ENCODE data around the gene RREB1.

Gene RREB1

GRCh38 chr6:7283676-7284075 is 175.9 kb downstream of the RREB1 start:
- H3K9me2 ChIP-seq (replicated peaks; ENCODE audit: control insufficient read depth, low read length) = no peaks in the 10 kb centered on the region
- H3K9me3 ChIP-seq (ENCODE audit: control insufficient read depth, insufficient read depth, low read length) = no peaks in the 10 kb centered on the region
- H3K27me3 ChIP-seq (ENCODE audit: control insufficient read depth, low read length) = no peaks in the 10 kb centered on the region
- TF ChIP-seq CTCF (IDR thresholded peaks at IDR 0.05; ENCODE audit: low read depth, low read length, poor library complexity, severe bottlenecking) (no peak), EZH2phosphoT487 (IDR thresholded peaks at IDR 0.05; ENCODE audit: borderline replicate concordance, low read length) (no peak)
- H3K36me3 ChIP-seq (ENCODE audit: control insufficient read depth, low read length) = peaks cover 42% of the 10 kb centered on the region
- H3K4me1 ChIP-seq (ENCODE audit: control insufficient read depth, low read length) = peaks cover 5% of the 10 kb centered on the region
- no peaks in the 10 kb centered on the region for H3K79me2 ChIP-seq (ENCODE audit: control insufficient read depth, low read length)
- no peak overlapping the region for H3K27ac ChIP-seq (ENCODE audit: low read depth, low read length)
- H3K4me2 ChIP-seq (ENCODE audit: low read length) = no peak overlapping the region
- no peak overlapping the region for H3K4me3 ChIP-seq (ENCODE audit: low read length)
- H4K20me1 ChIP-seq (ENCODE audit: control insufficient read depth, insufficient read depth, low read depth, low read length) = no peaks in the 10 kb centered on the region
- H3F3A ChIP-seq (ENCODE audit: control insufficient read depth, insufficient read depth) = peaks cover 14% of the 10 kb centered on the region

GRCh38 chr6:7285416-7285815 is 177.7 kb downstream of the RREB1 start:
- Histone ChIP-seq H3K36me3 (ENCODE audit: control insufficient read depth, low read length) (peaks cover 60% of the 10 kb centered on the region), H3K79me2 (ENCODE audit: control insufficient read depth, low read length) (no peaks in the 10 kb centered on the region), H3K4me3 (ENCODE audit: low read length) (no peak overlapping the region), H3K27me3 (ENCODE audit: control insufficient read depth, low read length) (no peaks in the 10 kb centered on the region), H3K4me2 (ENCODE audit: low read length) (no peak overlapping the region), H3K9me3 (ENCODE audit: control insufficient read depth, insufficient read depth, low read length) (no peaks in the 10 kb centered on the region), H4K20me1 (ENCODE audit: control insufficient read depth, insufficient read depth, low read depth, low read length) (no peaks in the 10 kb centered on the region), H3K4me1 (ENCODE audit: control insufficient read depth, low read length) (peaks cover 3% of the 10 kb centered on the region; the same call in 1 of the 2 replicates), H3K27ac (ENCODE audit: low read depth, low read length) (no peak overlapping the region), H3K9me2 (replicated peaks; ENCODE audit: control insufficient read depth, low read length) (no peaks in the 10 kb centered on the region), H3F3A (ENCODE audit: control insufficient read depth, insufficient read depth) (peaks cover 7% of the 10 kb centered on the region; the same call in 1 of the 2 replicates)
- no peak for TF ChIP-seq CTCF (IDR thresholded peaks at IDR 0.05; ENCODE audit: low read depth, low read length, poor library complexity, severe bottlenecking)
- no peak for TF ChIP-seq EZH2phosphoT487 (IDR thresholded peaks at IDR 0.05; ENCODE audit: borderline replicate concordance, low read length)

- Histone ChIP-seq H3K27me3 (ENCODE audit: control insufficient read depth, low read length) (no peaks in the 10 kb centered on the region), H3K9me3 (ENCODE audit: control insufficient read depth, insufficient read depth, low read length) (no peaks in the 10 kb centered on the region), H3K4me2 (ENCODE audit: low read length) (no peak overlapping the region), H3K9me2 (replicated peaks; ENCODE audit: control insufficient read depth, low read length) (no peaks in the 10 kb centered on the region), H3K4me1 (ENCODE audit: control insufficient read depth, low read length) (no peaks in the 10 kb centered on the region), H3K36me3 (ENCODE audit: control insufficient read depth, low read length) (peaks cover 89% of the 10 kb centered on the region), H3K27ac (ENCODE audit: low read depth, low read length) (no peak overlapping the region), H3F3A (ENCODE audit: control insufficient read depth, insufficient read depth) (peaks cover 2% of the 10 kb centered on the region; the same call in 1 of the 2 replicates), H4K20me1 (ENCODE audit: control insufficient read depth, insufficient read depth, low read depth, low read length) (no peaks in the 10 kb centered on the region), H3K4me3 (ENCODE audit: low read length) (no peak overlapping the region), H3K79me2 (ENCODE audit: control insufficient read depth, low read length) (no peaks in the 10 kb centered on the region)
- TF ChIP-seq EZH2phosphoT487 (IDR thresholded peaks at IDR 0.05; ENCODE audit: borderline replicate concordance, low read length) (no peak), CTCF (IDR thresholded peaks at IDR 0.05; ENCODE audit: low read depth, low read length, poor library complexity, severe bottlenecking) (no peak)
Measured at GRCh38 chr6:7290079-7290478, 182.3 kb downstream of the RREB1 start.
